GM23338 (cell line): ENCODE measurements around the gene PRCD. TPM values are rescaled to one million over a fixed set of nuclear protein-coding genes. Genes with fewer than 3 reads are reported as not detected.

Experiments used
- polyA plus RNA-seq: library from polyadenylated mRNA; unstranded; fragments of >200 nt; fragmentation: Nextera tagmentation; extraction: Ambion mirVana; gene quantifications from 2 replicates; pipeline ENCODE4 v1.2.1, GENCODE V29; 2016
- small RNA-seq: library from RNA; depleted of rRNA; stranded (forward); fragments of <200 nt; gene quantifications from one replicate; pipeline ENCODE3, GENCODE V24; 2014; ENCODE audit warnings: low replicate concordance
- total RNA-seq: library from RNA; depleted of rRNA; stranded (reverse); fragments of >200 nt; shearing (Covaris generic); gene quantifications from 2 replicates; pipeline ENCODE4 v1.2.3, GENCODE V29; 2014; rRNA removed

PRCD gene
- total and polyA plus RNA-seq, 2 experiments from 2014 or later, result 0.38 to 1.6 TPM

Small RNAs within 50 kb of the gene (small RNA-seq; reads per million reads assigned to genes)
- gene SNORD1A, result not detected
- 86.2 reads per million, percentile 99 among the genes with 10 or more reads in this experiment for gene SNORD1B

Other genes with a start within 250 kb of the PRCD start
- 3.7 and 4.0 TPM in 2 replicates for gene QRICH2, start 231.8 kb upstream of the PRCD start, total RNA-seq
- 1.1 and 2.2 TPM in 2 replicates for gene QRICH2, start 231.8 kb upstream of the PRCD start, polyA plus RNA-seq
- gene PRPSAP1, start 186.1 kb upstream of the PRCD start, total RNA-seq, result 47.9 and 58.8 TPM in 2 replicates
- 31.5 and 39.5 TPM in 2 replicates for gene PRPSAP1, start 186.1 kb upstream of the PRCD start, polyA plus RNA-seq
- 3.2 and 7.4 TPM in 2 replicates for gene SPHK1, start 155.4 kb upstream of the PRCD start, total RNA-seq
- 0.63 and 1.3 TPM in 2 replicates for gene SPHK1, start 155.4 kb upstream of the PRCD start, polyA plus RNA-seq
- gene UBE2O, start 86.9 kb upstream of the PRCD start, total RNA-seq, result 73.7 and 79.4 TPM in 2 replicates
- gene UBE2O, start 86.9 kb upstream of the PRCD start, polyA plus RNA-seq, result 30.4 and 30.9 TPM in 2 replicates
- gene AANAT, start 72.4 kb upstream of the PRCD start, total RNA-seq, result 0.28 and 1.3 TPM in 2 replicates
- gene AANAT, start 72.4 kb upstream of the PRCD start, polyA plus RNA-seq, result 0.73 and 1.0 TPM in 2 replicates
- 19.5 and 29.5 TPM in 2 replicates for gene RHBDF2, start 38.6 kb upstream of the PRCD start, total RNA-seq
- gene RHBDF2, start 38.6 kb upstream of the PRCD start, polyA plus RNA-seq, result 9.4 and 10.5 TPM in 2 replicates
- 1.7 and 2.1 TPM in 2 replicates for gene CYGB, start 2.3 kb upstream of the PRCD start, total RNA-seq
- gene CYGB, start 2.3 kb upstream of the PRCD start, polyA plus RNA-seq, result 0.85 and 1.2 TPM in 2 replicates
- gene ST6GALNAC2, start 45.8 kb downstream of the PRCD start, total RNA-seq, result 0.31 TPM in 1 of 2 replicates, not detected in the other
- gene ST6GALNAC2, start 45.8 kb downstream of the PRCD start, polyA plus RNA-seq, result not detected in 2 replicates
- gene ST6GALNAC1, start 103.7 kb downstream of the PRCD start, total RNA-seq, result not detected in 2 replicates
- not detected in 2 replicates for gene ST6GALNAC1, start 103.7 kb downstream of the PRCD start, polyA plus RNA-seq
- 29.2 and 46.6 TPM in 2 replicates for gene MXRA7, start 170.9 kb downstream of the PRCD start, total RNA-seq
- gene MXRA7, start 170.9 kb downstream of the PRCD start, polyA plus RNA-seq, result 11.4 and 12.1 TPM in 2 replicates
- gene JMJD6, start 186.6 kb downstream of the PRCD start, total RNA-seq, result 11.3 and 12.8 TPM in 2 replicates
- gene JMJD6, start 186.6 kb downstream of the PRCD start, polyA plus RNA-seq, result 11.4 and 12.7 TPM in 2 replicates
- 41.6 and 43.2 TPM in 2 replicates for gene METTL23, start 186.8 kb downstream of the PRCD start, total RNA-seq
- 51.6 and 55.9 TPM in 2 replicates for gene METTL23, start 186.8 kb downstream of the PRCD start, polyA plus RNA-seq
- 524 and 547 TPM in 2 replicates for gene SRSF2, start 197.3 kb downstream of the PRCD start, total RNA-seq
- 305 and 317 TPM in 2 replicates for gene SRSF2, start 197.3 kb downstream of the PRCD start, polyA plus RNA-seq
- 25.5 and 35.3 TPM in 2 replicates for gene MFSD11, start 198.1 kb downstream of the PRCD start, total RNA-seq
- 9.3 and 10.2 TPM in 2 replicates for gene MFSD11, start 198.1 kb downstream of the PRCD start, polyA plus RNA-seq